ENCODE measurements around the gene CAPN14.
"Not testable (repeated sequence)": the region's sequence is repeated elsewhere in the genome, so short reads cannot be mapped to it uniquely, and the experiment has no call there.

The CAPN14 gene

DNA sequence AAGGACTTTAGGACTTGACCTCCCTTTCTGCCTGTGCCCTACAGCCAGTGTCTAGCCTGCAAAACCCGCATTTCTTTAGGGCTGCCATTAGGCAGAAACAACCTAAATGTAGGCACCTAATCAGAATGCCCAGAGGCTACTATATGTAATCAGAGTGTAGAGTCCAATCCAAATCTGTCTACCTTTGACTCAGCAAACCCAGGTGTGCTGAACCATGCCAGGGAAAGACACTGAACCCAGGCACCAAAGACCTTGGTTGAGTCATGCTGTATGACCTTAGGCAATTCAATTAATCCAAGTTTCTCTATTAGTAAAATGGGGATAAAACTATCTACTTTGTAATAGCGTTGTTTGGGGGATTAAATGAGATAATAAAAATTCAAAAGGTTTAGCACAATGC, 20.7 kb downstream of the CAPN14 start:
- no peak for DNase-seq (ENCODE audit: low spot score)

DNA sequence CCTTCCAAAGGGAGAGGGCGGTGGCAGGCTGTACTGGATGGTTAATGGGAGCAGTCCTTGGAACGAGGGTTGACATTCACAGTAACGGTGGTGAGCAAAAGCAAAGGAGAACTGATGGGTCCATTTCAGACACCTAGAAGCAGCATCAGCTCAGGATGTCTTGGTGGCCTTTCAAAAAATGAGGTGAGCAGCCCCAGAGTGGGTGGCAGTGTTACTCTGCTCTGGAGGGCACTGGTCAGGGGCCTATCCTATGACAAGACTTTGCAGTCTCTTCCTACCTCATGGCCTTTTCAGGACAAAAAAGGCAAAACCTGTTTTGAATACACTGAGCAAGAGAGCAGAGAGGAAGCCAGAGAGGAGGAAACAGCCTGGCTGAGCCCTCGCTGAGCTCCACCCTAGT, 23.5 kb downstream of the CAPN14 start:
- no peak for DNase-seq (ENCODE audit: low spot score)

DNA sequence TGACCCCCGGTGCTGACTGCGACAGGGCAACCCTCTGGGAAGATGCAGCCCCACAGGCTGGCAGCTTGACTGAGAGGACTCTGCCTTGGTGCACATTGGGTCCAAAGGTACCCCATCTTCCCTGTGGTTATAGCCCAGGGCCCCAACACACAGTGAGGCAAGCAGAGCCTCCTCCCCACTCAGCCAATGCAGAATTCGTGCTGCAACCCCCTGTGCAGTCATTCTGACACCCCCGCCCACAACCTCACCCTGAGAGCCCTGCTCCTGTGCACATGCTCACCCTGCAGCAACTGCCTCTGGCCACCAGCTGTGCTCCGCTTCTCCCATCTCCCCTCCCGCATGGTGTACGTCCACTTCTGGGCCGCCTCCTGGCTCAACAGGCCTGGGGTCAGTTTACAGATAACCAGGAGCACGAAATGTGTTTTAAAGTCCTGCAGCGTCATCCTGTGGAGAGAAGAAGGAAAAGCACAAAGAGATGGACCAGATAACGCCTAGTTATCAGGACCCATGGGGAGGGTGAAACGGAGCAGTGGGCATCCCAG, 24.4 kb downstream of the CAPN14 start:
- no peak for DNase-seq (ENCODE audit: low spot score)

DNA sequence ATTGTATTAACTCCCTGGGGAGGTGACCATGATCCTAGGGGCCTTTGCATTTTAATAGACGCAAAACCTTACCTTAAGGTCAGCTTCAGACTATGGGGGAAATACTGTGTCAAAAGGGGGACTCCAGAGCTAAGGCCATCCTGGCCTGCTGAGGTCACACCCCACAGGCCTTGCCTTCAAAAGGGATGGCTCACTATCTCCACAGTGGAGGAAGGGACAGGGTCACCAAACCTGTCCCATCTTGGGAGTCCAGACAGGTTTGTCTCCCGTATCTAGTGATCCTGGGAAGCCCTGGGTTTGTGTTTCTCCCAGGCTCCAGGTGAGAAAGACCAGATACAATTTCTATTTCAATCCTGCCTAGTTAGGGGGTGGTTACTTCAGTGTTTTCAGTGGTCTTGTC, 24.9 kb downstream of the CAPN14 start:
- no peak for DNase-seq (ENCODE audit: low spot score)

DNA sequence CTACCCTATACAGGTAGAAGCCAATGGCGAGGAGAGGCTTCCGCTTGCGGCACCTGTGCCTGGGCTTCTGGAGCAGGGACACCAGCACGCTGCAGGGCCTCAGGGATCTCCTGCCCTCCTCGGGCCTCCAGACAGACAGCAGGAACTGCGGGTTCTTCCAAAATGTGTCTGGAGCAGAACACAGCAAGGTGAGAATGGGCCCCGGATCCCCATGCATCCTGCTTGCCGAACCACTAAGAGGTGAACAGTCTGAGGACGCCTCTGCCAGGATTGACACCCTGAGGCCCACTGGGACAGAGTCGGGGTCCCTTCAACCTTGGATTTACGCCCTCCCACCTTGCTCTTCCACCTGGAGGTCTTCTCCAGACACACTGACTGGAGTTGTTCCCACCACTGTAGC, 25.4 kb downstream of the CAPN14 start:
- no peak for DNase-seq (ENCODE audit: low spot score)

DNA sequence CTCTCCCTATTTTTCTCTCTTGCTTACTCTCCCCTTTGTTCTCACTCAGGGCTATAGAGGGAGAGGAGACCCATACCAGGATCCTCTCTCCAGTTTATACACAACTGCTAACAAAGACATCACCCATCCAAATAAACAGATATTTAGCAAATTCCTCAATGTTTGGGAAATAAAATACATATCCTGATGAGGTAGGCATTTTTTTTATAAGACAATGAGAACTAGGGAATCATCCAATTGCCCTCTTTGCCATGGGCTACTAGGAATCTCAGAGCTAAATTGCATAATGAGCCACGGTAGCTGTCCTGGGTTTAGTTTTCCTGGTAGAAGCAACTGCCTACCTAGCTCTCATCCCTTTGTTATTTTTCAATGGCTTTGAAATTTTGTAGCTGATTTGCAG, 27.1 kb downstream of the CAPN14 start:
- DNase-seq (ENCODE audit: low spot score) = no peak

DNA sequence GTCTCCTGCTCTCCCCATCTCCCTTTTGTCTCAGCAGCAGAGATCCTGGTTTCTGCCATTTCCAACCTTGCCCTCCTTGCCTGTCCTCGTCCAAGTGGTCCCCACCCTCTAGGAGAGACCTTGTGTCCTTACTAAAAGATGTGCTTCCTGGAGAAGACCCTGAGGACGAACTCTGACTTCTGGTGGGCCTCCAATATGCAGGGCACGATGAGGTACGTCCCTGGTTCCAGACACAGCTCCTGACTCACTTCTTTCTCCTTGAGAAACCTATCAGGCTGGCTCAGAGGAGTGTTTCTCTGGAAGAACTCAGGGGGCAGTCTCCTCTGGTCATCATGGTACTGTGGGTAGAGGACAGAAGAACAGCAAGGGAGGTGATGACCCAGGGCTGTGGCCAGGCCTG, 28.2 kb downstream of the CAPN14 start:
- DNase-seq (ENCODE audit: low spot score) = no peak

DNA sequence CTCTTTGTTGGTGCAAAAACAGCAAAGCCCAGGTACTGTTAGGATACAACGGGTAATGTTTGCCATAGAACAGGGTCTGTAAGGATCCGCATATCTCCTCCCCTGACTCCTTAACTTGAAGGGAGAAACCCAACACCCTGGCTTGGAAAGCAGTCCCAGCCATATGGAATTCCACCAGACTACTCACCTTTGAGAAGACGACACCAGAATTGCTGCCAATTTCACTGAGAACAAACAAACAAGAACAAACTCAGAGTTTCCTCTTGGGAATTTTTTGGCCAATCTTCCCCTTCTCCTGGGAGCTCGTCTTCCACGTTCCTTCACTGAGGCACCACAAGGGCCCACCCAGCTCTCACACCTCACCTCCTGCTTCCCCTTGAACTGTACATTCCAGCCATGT, 29.2 kb downstream of the CAPN14 start:
- DNase-seq (ENCODE audit: low spot score) = no peak

DNA sequence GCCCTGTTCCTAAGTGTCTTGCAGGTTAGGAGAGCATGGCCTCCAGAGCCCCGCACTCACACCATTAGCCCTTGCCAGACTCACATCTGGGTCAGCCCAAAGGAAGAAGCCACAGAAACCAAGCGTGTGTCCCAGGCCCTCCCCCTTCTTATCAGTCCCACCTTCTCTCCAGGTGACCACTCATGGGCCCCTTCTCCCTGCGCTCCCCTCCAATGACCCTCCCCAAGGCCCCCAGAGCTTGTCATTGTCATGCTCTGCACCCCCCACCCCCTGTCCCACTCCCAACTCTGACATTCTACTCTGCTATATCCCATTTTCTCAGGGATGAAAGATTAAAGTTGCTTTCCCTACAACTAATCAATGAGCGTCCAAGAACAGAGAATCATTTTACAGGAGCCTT, 30.1 kb downstream of the CAPN14 start:
- DNase-seq (ENCODE audit: low spot score) = no peak

DNA sequence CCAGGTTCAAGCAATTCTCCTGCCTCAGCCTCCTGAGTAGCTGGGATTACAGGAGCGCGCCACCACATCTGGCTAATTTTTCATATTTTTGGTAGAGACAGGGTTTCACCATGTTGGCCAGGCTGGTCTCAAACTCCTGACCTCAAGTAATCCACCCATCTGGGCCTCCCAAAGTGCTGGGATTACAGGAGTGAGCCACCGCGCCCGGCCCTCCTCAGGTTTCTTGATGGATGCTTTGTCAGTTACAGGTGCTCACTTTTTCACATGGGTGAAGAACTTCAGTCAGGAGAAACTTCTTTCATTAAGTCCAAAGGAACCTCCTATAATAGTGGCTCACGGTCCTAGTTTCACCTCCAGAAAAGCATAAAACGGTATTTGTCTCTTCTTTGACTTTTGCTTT, 33.3 kb downstream of the CAPN14 start:
- not testable (repeated sequence) for DNase-seq (ENCODE audit: low spot score)

DNA sequence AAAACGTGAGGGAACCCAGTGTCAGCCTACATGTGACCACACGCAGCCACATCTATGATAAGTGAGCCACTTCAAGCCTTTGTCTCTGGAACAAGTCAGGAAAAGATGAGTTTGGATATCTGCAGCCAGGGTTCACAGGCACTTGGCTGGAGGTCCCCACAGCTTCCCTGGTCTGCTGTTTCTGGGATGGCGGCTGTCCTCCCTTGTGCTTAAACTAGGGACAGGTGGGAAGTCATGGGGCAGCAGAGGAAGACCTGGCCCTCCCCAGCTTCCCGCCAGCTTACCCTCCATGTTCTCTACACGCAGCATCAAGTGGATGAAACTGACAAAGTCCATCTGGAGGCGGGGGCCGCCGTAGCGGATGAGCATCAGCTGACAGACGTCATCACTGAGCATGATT, 40.6 kb downstream of the CAPN14 start:
- no peak for DNase-seq (ENCODE audit: low spot score)

DNA sequence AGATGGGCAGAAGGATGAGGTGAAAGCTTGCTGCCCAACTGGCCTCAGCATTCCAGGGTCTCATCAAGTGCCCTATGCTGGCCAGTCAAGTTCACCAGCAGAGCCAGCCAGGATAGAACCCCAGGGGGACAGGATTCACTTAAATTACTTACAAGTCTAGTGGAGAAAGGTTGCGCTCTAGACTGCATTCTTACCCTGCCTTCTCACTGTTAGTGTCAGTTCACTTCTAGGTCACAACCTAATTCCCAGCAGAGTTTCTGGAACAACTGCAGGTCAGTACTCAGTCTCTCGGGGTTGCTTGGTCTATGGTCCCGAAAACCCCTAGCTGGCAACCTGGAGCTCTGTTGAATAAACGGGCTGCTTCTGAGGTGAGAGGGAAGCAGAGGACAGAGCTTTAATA, 46.2 kb downstream of the CAPN14 start:
- no peak for DNase-seq (ENCODE audit: low spot score)

DNA sequence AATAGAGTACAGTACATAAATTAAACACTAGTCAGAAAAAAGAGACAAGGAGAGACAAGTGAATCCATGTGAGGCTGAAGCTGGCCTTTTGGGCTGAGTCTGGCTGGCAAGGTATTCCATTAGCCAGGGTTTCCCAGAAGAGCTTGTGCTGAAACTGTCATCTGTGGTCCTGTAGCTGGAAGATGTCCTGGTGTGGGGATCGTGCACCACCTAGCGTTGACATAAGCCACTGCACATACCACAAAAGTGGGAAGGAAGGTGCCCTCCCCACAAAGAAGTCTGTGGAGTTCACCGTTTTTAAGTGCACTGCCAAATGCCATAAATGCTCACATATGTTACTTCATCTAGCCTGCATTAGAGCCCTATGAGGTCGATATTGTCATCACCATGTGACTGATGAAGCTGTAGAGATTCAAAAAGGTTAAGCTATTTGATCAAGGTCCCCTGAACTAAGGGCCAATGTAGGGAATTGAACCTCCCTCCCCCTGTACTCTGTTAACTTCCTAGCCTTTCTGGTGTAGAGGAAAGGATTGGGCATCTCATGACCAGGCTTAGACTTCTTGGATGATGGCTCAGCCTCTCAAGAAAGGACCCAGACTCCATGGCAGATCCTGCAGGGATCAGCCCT, 47.1 kb downstream of the CAPN14 start:
- DNase-seq (ENCODE audit: low spot score) = no peak

DNA sequence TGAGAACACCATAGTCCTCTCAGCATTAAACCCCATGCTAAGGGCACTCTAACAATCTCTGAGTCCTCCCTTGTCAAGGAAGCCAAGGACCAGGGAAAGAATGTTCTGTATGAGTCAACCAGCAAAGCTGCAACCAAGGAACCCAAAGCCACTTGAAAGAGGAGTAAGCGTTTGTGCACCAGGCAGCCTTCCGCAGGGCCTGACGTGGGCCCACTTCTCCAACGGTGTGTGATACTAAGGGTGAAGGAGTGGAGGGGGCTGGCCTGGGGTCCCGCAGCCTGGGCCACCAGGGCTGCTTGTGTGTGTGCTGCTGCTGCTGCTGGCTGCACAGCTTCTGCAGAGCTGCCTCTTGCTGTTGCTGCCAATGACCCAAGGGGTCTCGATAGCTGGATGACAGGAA, 49.0 kb downstream of the CAPN14 start:
- DNase-seq (ENCODE audit: low spot score) = no peak

DNA sequence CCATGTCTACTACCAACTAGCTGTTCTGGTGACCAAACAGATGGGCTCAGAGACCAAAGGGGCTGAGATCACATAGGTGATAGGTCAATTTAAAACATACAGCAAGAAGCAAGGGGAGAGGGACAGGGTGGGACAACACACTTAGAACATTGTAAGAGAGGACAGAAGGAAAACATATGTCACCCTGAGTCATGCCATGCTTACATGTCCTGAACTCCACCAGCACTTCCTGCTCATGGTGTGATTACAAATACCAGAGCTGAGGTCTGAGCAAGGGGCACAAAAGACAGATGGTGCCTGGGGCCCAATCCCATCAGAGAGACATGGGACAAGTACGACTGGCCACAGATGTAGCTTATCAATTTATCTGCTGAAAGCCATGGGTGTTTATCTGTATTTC, 50.4 kb downstream of the CAPN14 start:
- no peak for DNase-seq (ENCODE audit: low spot score)

DNA sequence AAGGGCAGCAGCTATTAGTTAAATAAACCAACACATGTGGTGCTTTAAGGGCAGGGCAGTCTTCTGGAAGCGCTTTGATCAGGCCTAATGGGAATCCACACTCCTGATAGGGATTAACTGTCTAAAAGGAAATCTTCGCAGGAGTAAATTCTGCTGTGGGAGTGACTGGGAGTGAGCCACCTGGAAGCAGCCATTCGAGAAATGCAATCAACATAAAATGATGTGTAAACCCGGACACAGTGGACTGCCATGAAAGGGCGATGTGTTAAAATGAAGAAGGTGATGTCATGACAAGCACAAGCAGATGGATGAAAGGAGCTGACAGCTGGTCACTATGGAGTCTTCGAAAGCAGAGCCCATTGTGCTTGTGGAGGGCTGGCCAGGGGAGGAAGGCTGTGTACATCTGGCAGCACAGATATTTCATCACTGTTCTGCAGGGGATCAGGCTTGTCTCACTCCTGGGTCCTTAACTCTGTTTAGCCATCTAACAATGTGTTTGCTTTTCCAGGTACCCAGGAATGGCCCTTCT, 54.2 kb downstream of the CAPN14 start:
- DNase-seq (ENCODE audit: low spot score) = no peak

DNA sequence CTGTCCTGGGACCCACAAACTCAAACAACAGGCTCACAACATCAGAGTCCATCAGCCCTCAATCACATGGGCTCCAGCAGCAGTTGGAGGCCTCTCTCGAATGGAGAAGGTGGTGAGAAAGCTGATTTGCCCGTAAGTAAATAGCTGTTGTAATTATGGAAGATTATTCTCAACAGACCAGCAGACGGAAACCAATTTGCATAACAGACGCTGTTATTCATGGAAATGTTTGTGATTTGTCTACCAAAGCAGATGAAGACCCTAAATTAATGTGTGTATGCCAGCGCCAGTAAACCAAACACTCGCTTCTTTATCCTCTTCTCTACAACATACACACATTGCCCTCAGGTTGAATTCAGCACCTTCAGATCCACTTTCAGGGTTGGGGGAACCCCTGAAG, 55.7 kb downstream of the CAPN14 start:
- no peak for DNase-seq (ENCODE audit: low spot score)

DNA sequence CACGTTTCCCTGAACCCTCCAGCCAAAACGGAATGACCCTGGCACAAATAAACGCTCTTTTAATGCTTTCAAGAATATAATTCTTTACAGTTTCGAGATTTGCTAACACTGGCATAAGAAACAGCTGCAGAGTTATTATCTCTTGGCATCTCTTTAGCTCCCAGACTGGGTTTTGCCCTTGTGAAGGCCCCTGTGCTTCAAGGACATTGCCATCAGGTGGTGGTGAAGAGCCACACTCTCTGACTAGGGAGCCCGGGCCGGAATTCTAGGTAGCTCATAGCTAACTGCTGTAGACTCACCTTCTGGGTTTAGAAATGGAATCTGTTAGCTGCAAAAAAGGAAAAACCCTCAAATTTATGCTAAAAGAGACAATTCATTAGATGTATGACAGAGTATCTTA, 65.8 kb downstream of the CAPN14 start:
- DNase-seq (ENCODE audit: low spot score) = no peak

DNA sequence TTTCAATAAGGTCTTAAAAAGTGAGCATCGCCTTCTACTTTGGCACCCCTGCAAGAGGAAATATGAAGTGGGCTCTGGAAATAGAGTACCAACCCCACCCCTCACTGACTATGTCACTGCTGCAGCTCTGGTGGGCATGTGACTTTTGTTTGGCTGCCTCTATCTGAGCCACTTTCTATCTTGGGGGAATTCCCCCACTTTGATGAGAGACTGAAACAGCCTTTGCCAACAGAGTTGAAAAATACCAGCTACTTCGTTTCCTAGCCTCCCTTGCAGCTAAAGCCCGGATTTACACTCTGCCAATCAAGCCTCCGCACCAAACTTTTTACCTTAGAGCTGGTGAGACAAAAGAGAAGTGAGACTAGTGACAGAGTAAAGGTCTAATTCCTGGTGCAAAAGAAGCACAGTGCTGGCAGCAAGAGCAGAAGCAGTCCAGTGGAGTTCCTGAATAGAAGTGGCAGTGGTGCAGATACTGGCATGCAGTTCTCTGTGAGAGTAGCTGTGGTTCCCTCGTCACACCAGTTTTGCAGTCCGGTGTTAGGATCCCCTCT, 67.1 kb downstream of the CAPN14 start:
- DNase-seq (ENCODE audit: low spot score) = no peak

DNA sequence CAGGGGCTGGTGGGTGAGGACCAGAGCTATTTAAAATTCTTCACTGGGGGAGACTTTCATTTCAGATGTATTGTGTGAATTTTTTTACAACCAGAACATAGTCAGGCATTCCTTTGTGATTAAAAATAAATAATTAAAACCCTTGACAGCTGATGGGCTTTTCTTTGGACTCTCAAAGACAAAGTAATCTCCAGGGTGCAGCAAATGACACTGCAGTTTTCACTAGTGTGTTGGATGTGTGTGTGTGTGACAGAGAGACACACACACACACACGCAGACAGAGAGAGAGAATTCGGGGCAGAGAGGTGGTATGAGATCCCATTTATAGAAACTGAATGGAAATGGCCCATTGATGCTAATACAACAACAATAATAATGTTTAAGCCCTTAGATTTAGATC, 68.8 kb downstream of the CAPN14 start:
- no peak for DNase-seq (ENCODE audit: low spot score)

DNA sequence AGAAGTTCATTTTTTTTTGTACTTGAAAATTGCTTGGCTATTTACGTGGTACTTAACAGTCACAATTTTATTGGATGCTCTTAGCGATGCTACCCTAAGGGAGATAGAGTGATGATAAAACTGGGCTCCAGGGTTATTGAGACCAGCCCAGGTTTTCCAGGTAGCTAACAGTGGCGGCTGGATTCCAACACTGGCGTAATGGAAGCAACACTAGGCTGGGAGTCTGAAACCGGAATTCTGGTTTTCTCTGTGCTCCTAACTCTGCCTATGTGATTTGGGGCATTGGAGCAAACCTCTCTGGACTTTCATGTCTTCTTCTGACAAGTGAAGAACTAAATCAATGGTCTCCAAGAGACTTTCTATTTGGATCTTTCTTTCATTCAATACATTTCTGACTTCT, 69.7 kb downstream of the CAPN14 start:
- no peak for DNase-seq (ENCODE audit: low spot score)

DNA sequence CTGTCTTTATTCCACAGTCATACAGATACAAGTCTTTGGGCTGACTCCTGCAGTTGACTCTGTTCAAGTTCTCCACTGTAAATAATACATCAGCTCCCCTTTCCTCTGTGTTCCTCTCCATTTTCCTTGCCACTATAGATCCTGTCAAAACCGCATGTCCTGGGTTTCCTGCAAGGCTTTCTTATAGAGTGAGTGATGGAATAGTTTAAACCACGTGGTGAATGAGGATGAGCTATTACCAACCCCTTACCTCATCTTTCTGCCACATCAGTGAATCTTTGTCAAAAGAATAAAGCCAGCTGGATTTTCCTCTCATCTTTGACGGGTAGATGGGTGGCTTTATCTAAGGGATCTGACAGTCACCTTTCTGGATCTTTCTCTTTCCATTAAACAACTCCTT, 75.2 kb downstream of the CAPN14 start:
- DNase-seq (ENCODE audit: low spot score) = no peak

DNA sequence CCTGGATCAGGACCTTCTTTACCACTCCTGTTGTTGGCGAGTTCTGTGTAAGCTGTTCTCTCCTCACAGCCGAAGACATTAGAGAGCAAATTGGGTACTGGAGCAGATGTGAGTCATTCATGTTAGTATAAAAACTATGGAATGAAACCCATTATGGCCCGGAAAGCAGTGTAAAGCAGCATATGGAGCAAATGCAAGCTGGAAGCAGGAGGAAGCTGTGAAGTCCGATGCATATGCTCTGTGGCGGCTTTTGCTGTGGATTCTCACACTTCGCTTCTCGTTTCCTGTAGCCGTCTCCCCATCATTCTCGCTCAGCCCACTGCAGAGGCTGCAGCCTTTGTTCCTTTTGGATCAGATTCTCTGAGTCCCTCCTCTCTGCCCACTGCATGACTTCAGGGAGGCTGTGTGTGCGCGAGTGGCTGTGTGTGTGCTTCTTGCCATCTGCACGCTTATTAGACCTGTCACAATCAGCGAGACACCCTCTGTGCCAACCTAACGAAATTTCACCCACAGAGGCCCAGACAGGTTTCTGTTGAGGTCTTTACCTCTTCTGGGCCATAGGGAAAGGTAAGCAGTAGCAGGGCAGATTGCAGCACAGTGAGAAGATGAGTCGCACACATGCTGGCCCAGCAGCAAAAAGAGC, 75.8 kb downstream of the CAPN14 start:
- DNase-seq (ENCODE audit: low spot score) = no peak

DNA sequence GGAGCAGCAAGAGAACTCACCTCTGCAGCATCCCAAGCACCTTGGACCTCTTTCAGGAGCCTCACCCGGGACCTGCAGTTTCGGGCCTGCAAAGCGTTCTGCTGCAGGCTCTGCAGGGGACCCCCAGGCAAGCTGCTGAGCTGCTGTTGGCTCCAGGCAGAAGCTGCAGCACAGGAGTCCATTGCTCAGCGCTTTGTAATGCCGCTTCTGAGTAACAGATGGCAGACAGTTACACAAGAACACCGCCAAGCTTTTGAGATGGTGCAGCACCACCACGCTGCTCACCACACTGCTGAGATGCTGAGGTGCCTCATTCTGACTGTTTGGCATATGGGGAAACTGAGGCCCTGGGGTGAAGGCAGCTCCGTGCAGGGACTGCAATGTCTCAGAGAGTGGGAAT, 77.2 kb downstream of the CAPN14 start:
- no peak for DNase-seq (ENCODE audit: low spot score)

All from left forelimb (tissue), 1 donor.